Brain microvascular endothelial cell (primary cell): ENCODE measurements around the gene MAU2.
"Not testable (repeated sequence)": the region's sequence is repeated elsewhere in the genome, so short reads cannot be mapped to it uniquely, and the experiment has no call there.

Experiments
- DNase-seq: peaks from one replicate; pipeline ENCODE4 v3.0.0-alpha.2; 2020
- H3K27ac ChIP-seq: fragments of 250-450 bp; sonication (Bioruptor Pico); 2 replicates; pipeline ENCODE4 v1.5.1; 2020; ENCODE audit warnings: mild to moderate bottlenecking, moderate library complexity
- H3K27me3 ChIP-seq: fragments of 250-450 bp; sonication (Bioruptor Pico); replicated peaks from 2 replicates; pipeline ENCODE4 v1.5.1; 2020; ENCODE audit warnings: mild to moderate bottlenecking
- H3K36me3 ChIP-seq: fragments of 250-450 bp; sonication (Bioruptor Pico); replicated peaks from 2 replicates; pipeline ENCODE4 v1.5.1; 2020; ENCODE audit warnings: mild to moderate bottlenecking
- H3K4me3 ChIP-seq: 2 replicates; pipeline ENCODE4 v1.5.1; 2011; ENCODE audit warnings: low read depth, mild to moderate bottlenecking, control low read depth, low read length, moderate library complexity
- in situ Hi-C: cut with HindIII; loops from 2 replicates; pipeline ENCODE4 v1.10.0; 2017; ENCODE audit warnings: low sequenced_read_pairs, low pct_ligation_motif_present
- TF ChIP-seq, protein P1 (sequence below): IDR thresholded peaks from 2 replicates; pipeline ENCODE4 v1.5.1; 2011; ENCODE audit warnings: low read depth, mild to moderate bottlenecking, moderate library complexity, low read length, control low read depth, inconsistent platforms; ENCODE audit errors: missing control alignments

The MAU2 gene

DNA sequence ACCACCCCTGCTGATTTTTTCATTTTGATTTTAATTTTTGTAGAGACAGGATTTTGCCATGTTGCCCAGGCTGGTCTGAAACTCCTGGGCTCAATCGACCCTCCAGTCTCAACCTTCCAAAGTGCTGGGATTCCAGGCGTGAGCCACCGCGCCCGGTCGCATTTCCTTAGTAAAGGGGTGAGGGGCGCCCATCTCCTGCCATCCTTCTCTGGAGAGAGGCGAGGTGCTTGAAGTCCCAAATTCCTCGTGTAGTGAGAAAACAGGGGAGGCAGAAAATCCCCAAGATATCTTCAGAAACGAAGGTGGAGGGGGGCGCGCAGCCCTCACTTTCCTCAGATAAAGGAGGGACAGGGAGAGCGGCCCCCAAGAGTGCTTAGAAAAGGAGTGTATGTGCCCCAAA is 63.9 kb downstream of the MAU2 start:
- TF ChIP-seq, protein P1, sequence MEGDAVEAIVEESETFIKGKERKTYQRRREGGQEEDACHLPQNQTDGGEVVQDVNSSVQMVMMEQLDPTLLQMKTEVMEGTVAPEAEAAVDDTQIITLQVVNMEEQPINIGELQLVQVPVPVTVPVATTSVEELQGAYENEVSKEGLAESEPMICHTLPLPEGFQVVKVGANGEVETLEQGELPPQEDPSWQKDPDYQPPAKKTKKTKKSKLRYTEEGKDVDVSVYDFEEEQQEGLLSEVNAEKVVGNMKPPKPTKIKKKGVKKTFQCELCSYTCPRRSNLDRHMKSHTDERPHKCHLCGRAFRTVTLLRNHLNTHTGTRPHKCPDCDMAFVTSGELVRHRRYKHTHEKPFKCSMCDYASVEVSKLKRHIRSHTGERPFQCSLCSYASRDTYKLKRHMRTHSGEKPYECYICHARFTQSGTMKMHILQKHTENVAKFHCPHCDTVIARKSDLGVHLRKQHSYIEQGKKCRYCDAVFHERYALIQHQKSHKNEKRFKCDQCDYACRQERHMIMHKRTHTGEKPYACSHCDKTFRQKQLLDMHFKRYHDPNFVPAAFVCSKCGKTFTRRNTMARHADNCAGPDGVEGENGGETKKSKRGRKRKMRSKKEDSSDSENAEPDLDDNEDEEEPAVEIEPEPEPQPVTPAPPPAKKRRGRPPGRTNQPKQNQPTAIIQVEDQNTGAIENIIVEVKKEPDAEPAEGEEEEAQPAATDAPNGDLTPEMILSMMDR = no peak
- H3K27me3 ChIP-seq = no peaks in the 10 kb centered on the region
- H3K4me3 ChIP-seq = peak overlapping the region; percentile 58
- no peak overlapping the region for H3K27ac ChIP-seq
- in situ Hi-C loops = no loop called here
- no peak for DNase-seq
- no peaks in the 10 kb centered on the region for H3K36me3 ChIP-seq

DNA sequence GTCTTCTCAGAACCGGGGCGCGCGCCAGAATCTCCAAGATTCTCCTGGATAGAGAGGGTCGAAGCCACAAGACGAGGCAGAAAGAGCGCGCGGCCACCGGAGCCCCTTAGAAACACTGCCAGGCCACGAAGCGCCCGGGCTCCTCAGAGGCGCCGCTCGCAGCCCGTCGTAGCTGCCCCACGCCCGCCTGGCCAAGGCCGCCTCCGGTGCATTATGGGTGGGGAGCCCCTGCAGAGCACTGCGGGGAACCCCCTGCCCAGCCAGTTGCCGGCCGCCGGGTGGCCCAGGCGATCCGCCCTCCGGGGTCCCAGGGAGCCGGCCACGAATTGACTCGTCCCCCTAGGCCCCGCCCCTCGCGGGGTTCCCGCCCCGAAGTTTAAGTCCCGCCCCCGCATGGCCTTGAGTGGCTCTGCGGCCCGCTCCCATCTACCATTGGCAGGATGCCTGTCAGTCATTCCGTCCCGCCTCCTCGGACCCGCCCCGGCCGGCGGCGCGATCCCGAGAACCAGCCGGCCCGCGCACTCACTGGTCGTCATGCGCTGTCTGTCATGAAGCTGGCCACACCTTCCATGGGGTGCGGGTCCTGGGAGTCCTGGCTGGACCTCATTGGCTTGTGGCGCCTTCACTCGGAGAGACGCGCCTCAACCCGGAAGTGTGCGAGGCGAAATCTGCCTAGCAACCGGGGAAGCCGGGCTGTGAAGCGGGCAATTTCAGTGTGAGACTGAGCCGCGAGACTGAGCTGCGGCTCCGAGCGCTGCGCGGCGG is 64.7 kb downstream of the MAU2 start:
- Histone ChIP-seq H3K27me3 (no peaks in the 10 kb centered on the region), H3K36me3 (no peaks in the 10 kb centered on the region), H3K27ac (peak overlapping the region; percentile 72), H3K4me3 (peak overlapping the region; percentile 75)
- in situ Hi-C loops = no loop called here
- TF ChIP-seq, protein P1 = no peak
- DNase-seq = peak; percentile 100

DNA sequence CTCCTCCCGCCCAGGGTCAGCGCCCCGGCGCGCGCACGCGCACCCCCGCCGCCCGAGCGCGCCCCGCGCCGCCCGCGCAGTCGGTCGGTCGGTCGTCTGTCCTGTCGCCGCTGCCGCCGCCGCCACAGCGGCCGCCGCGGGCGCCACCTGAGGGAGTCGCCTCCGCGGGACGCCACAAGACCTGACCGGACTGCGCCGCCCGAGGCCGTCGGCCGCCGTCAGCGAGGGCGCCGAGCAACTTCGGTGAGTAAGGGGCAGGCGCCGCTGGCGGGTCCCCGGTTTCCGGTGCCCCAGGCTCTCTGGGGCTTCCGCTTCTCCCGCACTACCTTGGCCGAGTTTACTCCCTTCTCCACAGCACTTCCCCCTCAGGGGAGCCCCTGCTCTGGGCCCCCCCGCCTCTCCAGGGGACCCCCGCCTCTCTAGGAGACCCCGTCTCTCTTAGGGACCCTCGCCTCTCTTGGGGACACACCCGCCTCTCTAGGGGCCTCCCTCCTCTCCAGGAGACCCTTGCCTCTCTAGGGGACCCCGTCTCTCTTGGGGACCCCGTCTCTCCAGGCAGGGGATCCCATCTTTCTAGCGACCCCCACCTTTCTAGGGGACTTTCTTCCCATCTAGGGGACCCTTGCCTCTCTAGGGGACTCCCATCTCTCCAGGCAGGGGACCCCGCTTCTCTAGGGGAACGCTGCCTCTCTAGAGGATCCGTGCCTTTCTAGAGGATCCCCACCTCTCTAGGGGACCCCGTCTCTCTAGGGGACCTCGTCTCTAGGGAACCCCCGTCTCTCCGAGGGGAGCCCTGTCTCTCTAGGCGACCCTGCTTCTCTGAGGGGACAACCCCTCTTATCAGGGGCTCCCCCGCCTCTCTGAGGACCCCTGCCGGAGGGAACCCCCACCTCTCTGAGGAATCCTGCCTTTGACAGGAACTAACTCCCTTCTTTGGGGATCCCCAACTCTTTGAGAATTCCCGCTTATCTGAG is 65.6 kb downstream of the MAU2 start:
- no peak for DNase-seq
- Histone ChIP-seq H3K27me3 (no peaks in the 10 kb centered on the region), H3K27ac (peak overlapping the region; percentile 72), H3K4me3 (peak overlapping the region; percentile 75), H3K36me3 (no peaks in the 10 kb centered on the region)
- in situ Hi-C loops = no loop called here
- TF ChIP-seq, protein P1 = peak; percentile 45

DNA sequence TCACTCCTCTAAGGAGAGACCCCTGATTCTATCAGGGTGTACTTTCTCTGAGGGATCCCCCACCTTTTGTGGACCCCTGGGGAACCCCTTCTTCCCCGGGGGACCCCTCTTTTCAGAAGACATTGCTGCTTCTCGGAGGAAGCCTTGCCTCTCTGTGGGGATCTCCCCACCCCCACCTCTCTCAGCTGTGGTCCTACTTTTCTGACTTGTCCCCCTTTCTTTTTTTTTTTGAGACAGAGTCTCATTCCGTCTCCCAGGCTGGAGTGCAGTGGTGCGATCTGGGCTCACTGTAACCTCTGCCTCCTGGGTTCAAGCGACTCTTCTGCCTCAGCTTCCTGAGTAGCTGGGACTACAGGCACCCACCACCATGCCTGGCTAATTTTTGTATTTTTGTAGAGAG is 66.5 kb downstream of the MAU2 start:
- H3K27ac ChIP-seq = no peak overlapping the region
- TF ChIP-seq, protein P1 = no peak
- no peaks in the 10 kb centered on the region for H3K36me3 ChIP-seq
- no peak for DNase-seq
- H3K27me3 ChIP-seq = no peaks in the 10 kb centered on the region
- H3K4me3 ChIP-seq = peak overlapping the region; percentile 75
- in situ Hi-C loops = no loop called here

DNA sequence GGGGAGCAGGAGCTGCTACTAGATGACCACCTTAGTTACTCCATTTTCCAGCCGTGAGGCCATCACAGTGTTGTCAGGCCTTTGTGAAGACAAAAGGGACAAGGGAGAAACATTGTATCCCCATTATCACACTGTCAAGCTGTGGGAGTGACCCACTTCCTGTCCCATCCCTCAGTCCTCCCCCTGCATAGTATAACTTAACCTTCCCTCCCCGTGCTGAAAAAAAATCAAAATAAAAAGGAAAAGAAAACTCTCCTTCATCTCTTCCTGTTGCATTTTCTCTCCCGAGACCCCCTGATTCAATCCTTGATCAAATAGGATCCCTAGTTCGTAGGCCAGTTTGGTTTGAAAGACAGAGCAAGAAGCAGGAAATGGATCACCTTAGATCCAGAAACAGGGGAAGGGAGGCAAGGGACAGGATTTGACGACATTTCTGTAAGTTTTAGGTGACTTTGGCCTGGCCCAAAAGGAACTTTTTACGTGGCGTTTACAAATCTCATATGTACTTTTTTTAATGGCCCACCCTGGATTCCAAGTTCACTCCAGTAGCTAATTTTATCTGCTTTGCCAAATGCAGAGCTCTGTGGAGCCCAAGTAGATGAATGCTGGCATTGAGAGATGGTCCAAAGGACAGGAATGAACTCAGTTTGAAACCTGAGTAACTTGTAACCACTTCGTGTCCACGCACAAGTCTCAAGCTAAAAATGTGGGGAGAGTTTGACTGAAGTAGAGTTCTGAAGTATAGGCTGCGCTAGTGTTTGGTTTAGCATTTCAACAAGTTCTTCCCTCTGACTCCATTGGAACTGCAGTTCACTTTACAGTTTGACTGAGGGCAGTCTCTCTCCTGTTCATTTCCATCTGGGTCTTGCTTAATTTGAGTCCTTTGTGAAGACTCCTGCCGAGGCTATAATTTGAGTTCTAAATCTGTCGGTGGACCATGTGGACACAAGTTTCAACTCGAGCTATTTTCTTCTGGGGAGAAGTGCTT is 68.2 kb downstream of the MAU2 start:
- Histone ChIP-seq H3K4me3 (no peak overlapping the region), H3K36me3 (no peaks in the 10 kb centered on the region), H3K27me3 (no peaks in the 10 kb centered on the region), H3K27ac (no peak overlapping the region)
- in situ Hi-C loops = no loop called here
- TF ChIP-seq, protein P1 = no peak
- no peak for DNase-seq

DNA sequence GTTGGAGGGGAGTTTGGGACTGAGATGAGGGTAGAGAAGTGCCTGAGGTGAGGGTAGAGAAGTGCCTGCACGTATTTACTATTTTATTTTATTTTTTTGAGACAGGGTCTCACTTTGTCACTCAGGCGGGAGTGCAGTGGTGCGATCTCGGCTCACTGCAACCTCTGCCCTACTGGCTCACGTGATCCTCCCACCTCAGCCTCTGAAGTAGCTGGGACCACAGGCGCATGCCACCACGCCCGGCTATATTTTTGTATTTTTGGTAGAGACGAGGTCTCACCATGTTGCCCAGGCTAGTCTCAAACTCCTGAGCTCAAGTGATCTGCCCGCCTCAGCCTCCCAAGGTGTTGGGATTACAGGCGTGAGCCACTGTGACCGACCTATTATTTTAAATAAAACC is 69.1 kb downstream of the MAU2 start:
- H3K27ac ChIP-seq, H3K36me3 ChIP-seq, DNase-seq, H3K27me3 ChIP-seq, in situ Hi-C loops, H3K4me3 ChIP-seq: not testable (repeated sequence)

DNA sequence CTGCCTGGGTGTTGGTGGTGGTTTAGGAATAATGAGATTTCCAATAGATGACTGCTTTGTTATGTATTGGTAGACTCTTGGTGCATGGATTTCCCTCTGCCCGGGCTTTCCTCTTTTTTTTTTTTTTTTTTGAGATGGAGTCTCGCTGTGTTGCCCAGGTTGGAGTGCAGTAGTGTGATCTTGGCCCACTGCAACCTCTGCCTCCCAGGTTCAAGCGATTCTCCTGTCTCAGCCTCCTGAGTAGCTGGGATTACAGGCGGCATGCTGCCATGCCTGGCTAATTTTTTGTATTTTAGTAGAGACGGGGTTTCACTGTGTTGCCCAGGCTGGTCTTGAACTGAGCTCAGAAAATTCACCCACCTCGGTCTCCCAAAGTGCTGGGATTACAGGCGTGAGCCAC is 73.7 kb downstream of the MAU2 start:
- H3K27ac ChIP-seq, DNase-seq, H3K27me3 ChIP-seq, H3K36me3 ChIP-seq, in situ Hi-C loops, H3K4me3 ChIP-seq: not testable (repeated sequence)
